HG03108 (cell line): ENCODE measurements around the gene COG8.
"Not testable (repeated sequence)": the region's sequence is repeated elsewhere in the genome, so short reads cannot be mapped to it uniquely, and the experiment has no call there.

Experiments used
- ATAC-seq: cut with Tn5 transposase; IDR thresholded peaks from one replicate; pipeline ENCODE4 v1.9.1; 2021; ENCODE audit warnings: moderate library complexity; ENCODE audit not compliant: unreplicated experiment

Gene COG8

DNA sequence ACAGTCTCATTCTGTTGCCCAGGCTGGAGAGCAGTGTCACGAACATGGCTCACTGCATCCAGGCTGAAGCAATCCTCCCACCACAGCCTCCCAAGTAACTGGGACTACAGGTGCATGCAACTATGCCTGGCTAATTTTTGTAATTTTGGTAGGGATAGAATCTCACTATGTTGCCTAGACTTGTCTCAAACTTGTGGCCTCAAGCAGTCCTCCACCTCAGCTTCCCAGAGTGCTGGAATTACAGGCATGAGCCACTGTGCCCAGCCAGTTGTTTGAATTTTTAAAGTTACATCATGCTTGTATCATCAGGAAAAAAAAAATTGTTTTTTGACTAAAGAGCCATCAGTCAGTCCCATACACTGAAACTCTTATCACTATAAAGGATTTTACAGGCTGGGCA lies 45.3 kb downstream of the COG8 start:
- no peak for ATAC-seq

- no peak for ATAC-seq
These were observed 46.0 kb downstream of the COG8 start for GRCh38 chr16:69293401-69293800.

GRCh38 chr16:69291657-69292056 lies 47.7 kb downstream of the COG8 start:
- not testable (repeated sequence) for ATAC-seq

DNA sequence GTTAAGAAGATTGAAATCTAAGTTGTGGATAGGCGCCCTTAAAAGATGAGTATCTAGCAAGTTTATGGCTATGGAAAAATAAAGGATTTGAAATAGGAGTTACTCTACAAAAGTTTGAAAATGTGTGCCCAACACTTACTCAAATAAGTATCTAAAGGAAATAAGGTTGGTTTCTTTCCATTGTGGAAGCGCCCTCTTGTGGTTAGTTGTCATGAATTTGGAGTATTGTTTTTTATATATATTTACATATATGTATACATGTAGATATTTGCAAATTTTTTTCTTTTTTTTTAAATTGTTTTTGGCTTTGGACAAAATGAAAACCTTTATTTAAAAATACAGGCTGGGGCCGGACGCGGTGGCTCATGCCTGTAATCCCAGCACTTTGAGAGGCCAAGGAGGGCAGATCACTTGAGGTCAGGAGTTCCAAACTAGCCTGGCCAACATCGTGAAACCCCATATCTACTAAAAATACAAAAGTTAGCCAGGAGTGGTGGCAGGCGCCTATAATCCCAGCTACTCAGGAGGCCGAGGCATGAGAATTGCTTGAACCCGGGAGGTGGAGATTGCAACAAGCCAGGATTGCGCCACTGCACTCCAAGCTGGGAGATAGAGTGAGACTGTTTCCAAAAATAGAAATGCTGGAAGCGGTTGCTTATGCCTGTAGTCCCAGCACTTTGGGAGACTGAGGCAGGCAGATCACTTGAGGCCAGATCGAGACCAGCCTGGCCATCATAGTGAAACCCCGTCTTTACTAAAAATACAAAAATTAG lies 52.2 kb downstream of the COG8 start:
- no peak for ATAC-seq

DNA sequence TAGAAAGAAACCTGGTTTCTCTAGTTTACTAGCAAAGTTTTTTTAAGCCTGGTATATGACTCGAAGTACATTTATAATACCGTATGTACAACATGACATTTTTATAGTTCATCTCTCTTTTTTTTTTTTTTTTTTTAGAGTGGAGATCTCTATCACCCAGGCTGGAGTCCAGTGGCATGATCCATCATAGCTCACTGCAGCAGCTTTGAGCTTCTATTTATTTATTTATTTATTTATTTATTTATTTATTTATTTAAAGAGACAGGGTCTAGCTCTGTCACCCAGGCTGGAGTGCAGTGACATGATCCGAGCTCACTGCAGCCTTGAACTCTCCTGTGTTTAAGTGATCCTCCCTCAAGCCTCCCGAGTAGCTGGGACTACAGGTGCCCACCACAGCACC lies 54.1 kb downstream of the COG8 start:
- no peak for ATAC-seq

DNA sequence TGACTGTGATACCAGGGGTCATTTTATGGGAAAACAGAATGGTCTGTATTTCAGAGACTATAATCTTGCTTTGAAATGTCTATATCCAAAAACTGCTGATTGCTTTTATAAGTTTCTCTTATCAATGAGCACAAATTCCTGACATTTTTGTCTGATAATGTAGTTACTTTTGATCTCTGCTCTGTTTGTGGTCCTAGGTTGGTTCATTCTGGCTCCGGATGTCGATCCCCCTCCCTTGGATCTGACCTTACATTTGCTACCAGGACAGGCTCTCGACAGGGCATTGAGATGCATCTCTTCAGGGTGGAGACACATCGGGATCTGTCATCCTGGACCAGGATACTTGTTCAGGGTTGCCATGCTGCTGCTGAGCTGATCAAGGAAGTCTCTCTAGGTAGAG lies 55.5 kb downstream of the COG8 start:
- ATAC-seq: no peak

DNA sequence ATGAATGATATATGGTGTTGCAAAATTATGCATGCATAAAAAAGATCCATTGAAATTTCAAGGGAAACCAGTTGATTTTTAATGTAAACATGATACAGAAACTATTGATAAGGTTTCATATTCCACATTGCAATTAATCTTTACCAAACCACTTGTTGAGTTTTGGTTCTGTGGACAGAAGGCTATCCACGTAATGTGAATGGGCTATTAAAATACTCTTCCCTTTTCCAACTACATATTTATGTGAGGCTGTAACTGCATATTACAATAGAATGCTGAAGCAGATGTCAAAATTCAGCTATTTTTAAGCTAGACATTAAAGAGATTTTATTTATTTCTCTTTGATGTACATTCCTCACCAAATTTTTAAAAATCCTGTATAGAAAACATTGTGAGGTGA lies 62.0 kb downstream of the COG8 start:
- ATAC-seq: no peak
